Epidermal melanocyte (primary cell): ENCODE results near the gene SEC14L5.
"Not testable (repeated sequence)": the region's sequence is repeated elsewhere in the genome, so short reads cannot be mapped to it uniquely, and the experiment has no call there.

ENCODE experiments used
- DNase-seq: peaks from one replicate; pipeline ENCODE4 v3.0.0; 2011; ENCODE audit warnings: low spot score; ENCODE audit not compliant: insufficient read length

Gene SEC14L5

GRCh38 chr16:4949986-4950385, 8.1 kb upstream of the SEC14L5 start:
- DNase-seq, result no peak

DNA sequence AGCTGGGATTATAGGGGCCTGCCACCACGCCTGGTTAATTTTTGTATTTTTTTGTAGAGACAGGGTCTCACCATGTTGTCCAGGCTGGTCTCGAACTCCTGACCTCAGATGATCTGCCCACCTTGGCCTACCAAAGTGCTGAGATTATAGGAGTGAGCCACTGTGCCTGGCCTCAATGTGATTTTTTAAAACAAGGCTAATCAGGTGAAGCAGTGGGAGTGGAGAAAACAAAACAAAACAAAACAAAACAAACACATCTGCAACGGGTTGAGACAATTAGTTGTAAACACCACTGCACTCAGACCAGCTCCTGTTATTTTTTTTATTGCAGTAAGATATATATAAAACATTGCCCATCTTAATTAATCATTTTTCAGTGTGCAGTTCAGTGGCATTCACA, 6.5 kb upstream of the SEC14L5 start:
- DNase-seq, result not testable (repeated sequence)

- no peak for DNase-seq
Observed at GRCh38 chr16:4954714-4955113, 3.4 kb upstream of the SEC14L5 start.

- DNase-seq, result no peak
Observed at GRCh38 chr16:4957420-4957719, 760 bp upstream of the SEC14L5 start.

DNA sequence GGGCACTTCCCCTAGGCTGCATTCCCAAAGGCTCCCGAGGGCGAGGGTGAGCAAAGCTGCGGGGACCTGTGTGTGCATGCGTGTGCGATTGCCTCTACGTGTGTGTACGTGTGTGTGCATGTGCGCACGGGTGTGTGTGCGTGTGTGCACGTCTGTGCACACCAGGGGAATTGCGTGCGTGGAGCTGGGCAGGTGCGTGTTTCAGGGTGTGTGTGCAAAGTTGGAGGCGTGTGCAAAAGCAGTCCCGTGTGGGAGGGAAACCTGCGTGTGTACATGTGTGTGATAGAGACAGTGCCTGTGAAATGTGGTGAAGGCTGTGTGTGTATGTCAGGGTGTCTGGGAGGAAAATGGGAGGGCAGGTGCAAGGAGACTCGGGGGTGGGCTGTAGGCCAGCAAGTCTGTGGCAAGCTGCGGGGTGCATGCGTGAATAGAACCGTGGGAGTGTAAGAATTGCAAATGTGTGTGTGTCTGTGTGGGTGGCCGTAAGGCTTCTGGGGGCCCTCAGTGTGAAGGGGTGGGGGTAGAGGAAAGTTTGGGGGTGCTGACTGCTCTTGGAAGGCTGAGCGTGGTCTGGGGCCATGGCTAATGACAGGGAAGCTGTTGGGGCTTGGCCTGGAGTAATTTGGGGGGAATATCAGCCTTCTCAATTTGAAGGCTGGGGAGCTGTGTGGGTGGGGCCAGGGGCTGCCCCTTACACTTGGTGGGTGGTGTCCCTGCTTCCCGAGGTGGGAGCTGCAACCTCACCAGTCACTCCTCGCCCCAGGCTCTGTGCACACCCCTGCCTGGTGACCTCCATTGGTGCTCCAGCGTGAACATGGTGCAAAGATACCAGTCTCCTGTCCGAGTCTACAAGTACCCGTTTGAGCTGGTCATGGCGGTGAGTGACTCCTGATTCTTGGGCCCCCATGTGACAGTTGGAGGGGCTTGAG, 644 bp downstream of the SEC14L5 start:
- DNase-seq, result no peak

- DNase-seq, result no peak
Observed at GRCh38 chr16:4960579-4960978, 2.4 kb downstream of the SEC14L5 start.

- DNase-seq, result peak; percentile 49
Observed at GRCh38 chr16:4962716-4963115, 4.6 kb downstream of the SEC14L5 start.

DNA sequence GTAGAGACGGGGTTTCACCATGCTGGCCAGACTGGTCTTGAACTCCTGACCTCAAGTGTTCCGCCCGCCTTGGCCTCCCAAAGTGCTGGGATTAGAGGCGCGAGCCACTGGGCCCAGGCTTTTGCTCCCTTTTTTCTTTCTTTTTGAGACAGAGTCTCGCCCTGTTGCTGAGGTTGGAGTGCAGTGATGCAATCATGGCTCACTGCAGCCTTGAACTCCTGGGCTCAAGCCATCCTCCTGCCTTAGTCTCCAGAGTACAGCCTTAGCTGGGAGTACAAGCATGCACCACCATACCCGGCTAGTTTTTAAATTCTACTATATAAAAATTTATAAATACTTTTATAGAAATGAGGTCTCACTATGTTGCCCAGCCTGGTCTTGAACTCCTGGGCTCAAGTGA, 5.4 kb downstream of the SEC14L5 start:
- DNase-seq, result not testable (repeated sequence)

GRCh38 chr16:4966736-4967453, 8.8 kb downstream of the SEC14L5 start:
- DNase-seq, result no peak

- DNase-seq, result not testable (repeated sequence)
Observed at GRCh38 chr16:4968278-4968677, 10.1 kb downstream of the SEC14L5 start.

DNA sequence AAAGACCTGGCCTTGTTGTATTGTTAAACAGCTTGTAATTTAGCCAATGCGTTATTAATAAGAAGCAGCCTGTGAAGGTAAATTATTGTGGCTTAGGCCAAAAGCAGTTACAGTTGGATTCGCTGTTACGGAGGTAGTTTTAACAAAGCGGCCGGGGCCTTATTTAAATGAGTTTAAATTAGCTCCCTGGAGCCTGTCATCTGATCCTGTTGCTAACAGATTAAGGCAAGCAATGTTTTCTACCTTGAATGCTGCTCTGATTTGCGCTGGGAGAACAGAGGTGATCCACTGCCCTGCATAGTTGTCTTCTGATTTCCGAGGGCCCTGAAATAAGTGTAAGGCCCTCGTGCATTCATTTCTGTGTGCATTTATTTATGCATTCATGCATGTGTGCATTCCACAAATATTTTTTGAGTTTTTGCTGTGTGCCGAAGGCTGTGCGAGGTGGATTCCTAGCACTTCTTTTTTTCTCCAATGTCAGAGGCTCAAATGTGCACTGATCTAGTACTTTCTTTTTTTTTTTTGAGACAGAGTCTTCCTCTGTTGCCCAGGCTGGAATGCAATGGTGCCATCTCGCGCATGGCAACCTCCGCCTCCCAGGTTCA, 10.9 kb downstream of the SEC14L5 start:
- no peak for DNase-seq

- no peak for DNase-seq
Observed at GRCh38 chr16:4970010-4970409, 11.9 kb downstream of the SEC14L5 start.

- DNase-seq, result no peak
Observed at GRCh38 chr16:4972938-4973587, 14.9 kb downstream of the SEC14L5 start.

GRCh38 chr16:4976079-4976478, 17.9 kb downstream of the SEC14L5 start:
- no peak for DNase-seq

GRCh38 chr16:4976611-4977145, 18.5 kb downstream of the SEC14L5 start:
- no peak for DNase-seq

DNA sequence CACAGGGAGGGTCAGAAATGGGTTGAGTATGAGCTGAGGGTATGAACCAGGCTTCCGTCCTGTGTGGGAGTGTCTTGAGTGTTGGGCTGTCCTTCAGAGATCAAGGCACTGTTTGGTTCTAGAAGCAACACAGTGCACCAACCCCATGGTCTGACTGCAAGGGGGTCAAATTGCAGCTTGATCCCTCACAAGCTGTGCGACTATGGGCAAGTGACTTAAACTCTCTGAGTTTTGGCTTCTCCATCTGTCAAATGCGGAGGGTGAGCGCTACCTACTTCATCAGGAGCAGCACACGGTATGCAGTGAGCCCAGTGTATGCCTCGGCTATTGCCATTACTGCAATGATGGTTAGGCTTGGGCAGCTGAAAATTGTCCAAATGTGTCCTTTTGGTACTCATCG, 21.0 kb downstream of the SEC14L5 start:
- DNase-seq, result no peak

GRCh38 chr16:4979736-4980660, 21.9 kb downstream of the SEC14L5 start:
- DNase-seq, result no peak

DNA sequence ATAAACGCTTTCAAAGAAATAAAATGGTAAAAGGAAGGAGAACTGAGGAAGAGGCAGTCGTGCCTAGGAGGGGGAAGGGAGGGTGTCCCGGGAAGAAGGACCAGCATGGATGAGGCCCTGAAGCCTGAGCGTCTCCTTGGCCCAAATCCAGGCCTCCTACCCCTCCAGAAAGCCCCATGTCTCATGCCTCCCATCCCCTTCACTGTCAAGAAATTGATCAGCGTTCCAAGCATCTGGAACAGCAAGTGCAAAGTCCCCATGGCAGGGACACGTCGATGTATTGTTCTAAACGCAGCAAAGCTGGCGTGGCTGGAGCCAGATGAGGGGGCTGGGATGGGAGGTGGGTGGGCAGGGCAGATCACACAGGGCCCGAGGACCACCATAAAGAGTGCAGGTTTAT, 22.6 kb downstream of the SEC14L5 start:
- no peak for DNase-seq

DNA sequence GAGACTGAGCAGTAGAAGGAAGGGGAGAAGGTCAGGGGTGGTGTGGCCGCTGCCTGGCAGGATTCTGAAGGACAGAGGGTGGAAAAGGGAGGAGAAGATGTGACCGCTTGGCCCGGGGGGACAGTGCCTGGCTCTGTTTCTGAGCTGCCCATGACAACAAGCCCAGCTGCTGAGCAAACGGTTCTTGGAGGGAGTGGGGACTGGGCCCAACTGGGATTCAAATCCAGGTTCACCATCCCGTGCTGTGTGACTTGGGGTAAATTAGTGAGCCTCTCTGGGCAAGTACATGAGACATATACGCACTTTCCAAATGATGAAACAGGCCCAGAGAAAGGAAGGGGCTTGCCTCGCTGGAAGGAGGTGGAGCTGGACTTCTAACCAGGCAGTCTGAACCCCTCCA, 23.3 kb downstream of the SEC14L5 start:
- DNase-seq, result no peak

DNA sequence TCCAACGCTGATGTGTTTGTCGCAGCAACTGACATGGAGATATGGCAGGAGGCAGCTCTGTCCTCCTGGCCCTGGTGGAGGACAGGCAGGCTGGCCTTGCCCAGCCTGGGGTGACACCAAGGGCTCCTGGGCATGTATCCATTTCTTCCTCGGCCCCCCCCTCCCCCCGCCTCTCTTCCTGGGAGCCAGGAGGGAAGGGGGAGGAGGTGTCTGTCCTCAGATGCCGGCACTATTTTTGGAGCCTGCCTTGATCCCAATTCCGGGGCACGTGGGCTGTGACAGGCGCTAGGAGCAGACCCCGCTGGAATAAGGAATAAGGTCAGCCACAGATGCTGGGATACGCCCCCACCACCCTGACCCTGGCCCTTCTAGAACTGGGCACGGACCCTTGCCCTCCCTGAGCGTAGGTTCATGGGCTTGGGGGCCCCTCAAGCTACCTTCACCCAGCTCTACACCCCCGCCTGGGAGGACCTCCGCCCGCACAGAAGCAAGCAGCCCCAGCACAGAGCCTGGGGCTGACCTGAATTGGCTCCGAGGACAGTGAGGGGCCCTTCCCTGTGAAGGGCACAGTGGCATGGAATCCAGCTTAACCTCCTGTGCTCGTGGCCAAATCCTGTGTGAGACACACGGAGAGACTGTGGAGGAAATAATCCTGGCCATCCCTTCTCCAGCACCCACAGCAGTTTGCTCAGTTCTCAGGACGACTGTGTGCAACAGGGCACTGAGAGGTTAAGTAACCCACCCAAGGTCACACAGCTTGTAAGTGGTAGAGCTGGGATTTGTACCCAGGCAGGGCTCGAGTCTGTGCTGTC, 24.1 kb downstream of the SEC14L5 start:
- DNase-seq, result no peak
